SK-N-SH (cell line): ENCODE results near the gene RPS6KA1. TPM values are rescaled to one million over a fixed set of nuclear protein-coding genes. Genes with fewer than 3 reads are reported as not detected.

Experiments used
- CTCF ChIA-PET: fragments of 300-600, 350-600 bp; formaldehyde crosslinking; extraction: SDS; loops from one replicate; lab custom pipeline; 2021; lab: Yijun Ruan, JAX
- POLR2A ChIA-PET: fragments of 350-600 bp; sonication (Branson Sonifier 250); formaldehyde crosslinking; extraction: SDS; loops from one replicate; lab custom pipeline; 2020; ENCODE audit warnings: antibody characterized with exemption, inconsistent platforms; lab: Yijun Ruan, JAX
- DNase-seq: peaks from one replicate; pipeline ENCODE4 v3.0.0; 2012
- H2AFZ ChIP-seq: fragments of 200-600 bp; sonication (generic); 2 replicates; pipeline ENCODE4 v1.8.1; 2016; ENCODE audit warnings: antibody characterized with exemption, mild to moderate bottlenecking, low read depth
- H3F3A ChIP-seq: fragments of 200-600 bp; sonication (generic); replicated peaks from 2 replicates; pipeline ENCODE3; 2016; ENCODE audit warnings: antibody characterized with exemption, mild to moderate bottlenecking; ENCODE audit not compliant: insufficient read depth
- H3K27ac ChIP-seq, 2 experiments: fragments of 200-500 bp in 1 of 2; fragments of 200-600 bp in 1 of 2; sonication (Bioruptor generic) in 1 of 2; sonication (generic), shearing (Covaris generic) in 1 of 2; 2 replicates each; pipeline versions ENCODE4 v1.5.1 to v1.6.1; 2014 to 2016; ENCODE audit warnings: low read depth in 2 of 2, inconsistent platforms in 1 of 2, low read length in 1 of 2, mild to moderate bottlenecking in 1 of 2, mixed read lengths in 1 of 2
- H3K27me3 ChIP-seq: fragments of 200-600 bp; sonication (generic), shearing (Covaris generic); 2 replicates; pipeline ENCODE4 v1.6.1; 2016; ENCODE audit warnings: mixed run types; ENCODE audit not compliant: insufficient read depth
- H3K36me3 ChIP-seq, 2 experiments: fragments of 200-500 bp in 1 of 2; fragments of 200-600 bp in 1 of 2; sonication (Bioruptor generic) in 1 of 2; sonication (generic) in 1 of 2; replicated peaks in 1 of 2; 2 replicates each; pipeline versions ENCODE3 to v1.5.1; 2014 to 2016; ENCODE audit warnings: low read length in 1 of 2, mild to moderate bottlenecking in 1 of 2; ENCODE audit not compliant: insufficient read depth in 2 of 2, control insufficient read depth in 1 of 2
- H3K4me1 ChIP-seq, 2 experiments: fragments of 200-500 bp in 1 of 2; fragments of 200-600 bp in 1 of 2; sonication (Bioruptor generic) in 1 of 2; sonication (generic), shearing (Covaris generic) in 1 of 2; 2 replicates each; pipeline versions ENCODE4 v1.5.1 to v1.6.1; 2014 to 2016; ENCODE audit warnings: low read depth in 1 of 2, low read length in 1 of 2, mixed run types in 1 of 2; ENCODE audit not compliant: insufficient read depth in 2 of 2, control insufficient read depth in 1 of 2
- H3K4me2 ChIP-seq: fragments of 200-600 bp; sonication (generic), shearing (Covaris generic); 2 replicates; pipeline ENCODE4 v1.6.1; 2017; ENCODE audit warnings: mixed run types
- H3K4me3 ChIP-seq, 2 experiments: fragments of 200-500 bp in 1 of 2; fragments of 200-600 bp in 1 of 2; sonication (Bioruptor generic) in 1 of 2; sonication (generic), shearing (Covaris generic) in 1 of 2; 2 replicates each; pipeline versions ENCODE4 v1.5.1 to v1.8.1; 2014 to 2016; ENCODE audit warnings: low read depth in 2 of 2, inconsistent platforms in 1 of 2, low read length in 1 of 2, mild to moderate bottlenecking in 1 of 2, mixed read lengths in 1 of 2, moderate library complexity in 1 of 2
- H3K79me2 ChIP-seq: fragments of 200-600 bp; sonication (generic); 2 replicates; pipeline ENCODE4 v1.8.1; 2017; ENCODE audit warnings: mild to moderate bottlenecking; ENCODE audit not compliant: insufficient read depth
- H3K9ac ChIP-seq: fragments of 200-600 bp; sonication (generic); 2 replicates; pipeline ENCODE4 v1.6.1; 2017; ENCODE audit warnings: mixed run types
- H3K9me2 ChIP-seq: fragments of 200-600 bp; sonication (generic); 2 replicates; pipeline ENCODE4 v1.6.1; 2017; ENCODE audit warnings: mixed run types
- H3K9me3 ChIP-seq: fragments of 200-600 bp; sonication (generic); 2 replicates; pipeline ENCODE4 v1.6.1; 2017; ENCODE audit warnings: mixed run types, mild to moderate bottlenecking, moderate library complexity
- H4K20me1 ChIP-seq: fragments of 200-600 bp; sonication (generic); 2 replicates; pipeline ENCODE4 v1.6.1; 2017; ENCODE audit warnings: mild to moderate bottlenecking, mixed run types; ENCODE audit not compliant: insufficient read depth
- ELF1 ChIP-seq: IDR thresholded peaks from 2 replicates; pipeline ENCODE4 v1.4.0; 2012
- EZH2phosphoT487 ChIP-seq: fragments of 200-600 bp; sonication (generic); IDR thresholded peaks from 2 replicates; pipeline ENCODE4 v1.6.1; 2017; ENCODE audit warnings: low read depth, mixed run types, mild to moderate bottlenecking, antibody characterized with exemption, moderate library complexity, borderline replicate concordance
- FOSL2 ChIP-seq: IDR thresholded peaks from 2 replicates; pipeline ENCODE4 v1.4.0; 2012; ENCODE audit warnings: low read depth, mild to moderate bottlenecking, moderate library complexity, borderline replicate concordance
- FOXJ3 ChIP-seq: sonication (generic); formaldehyde crosslinking; IDR thresholded peaks from 2 replicates; pipeline ENCODE4 v1.5.1; 2020; ENCODE audit warnings: mild to moderate bottlenecking, missing genetic modification reagents
- FOXM1 ChIP-seq: IDR thresholded peaks from 2 replicates; pipeline ENCODE4 v1.4.0; 2012; ENCODE audit warnings: low read depth, mild to moderate bottlenecking
- GATA2 ChIP-seq: sonication (generic); formaldehyde crosslinking; IDR thresholded peaks from 2 replicates; pipeline ENCODE4 v1.5.0; 2020; ENCODE audit warnings: mild to moderate bottlenecking, missing genetic modification reagents
- MEF2A ChIP-seq: IDR thresholded peaks from 2 replicates; pipeline ENCODE4 v1.4.0; 2012; ENCODE audit warnings: low read depth, borderline replicate concordance
- POLR2AphosphoS5 ChIP-seq: IDR thresholded peaks from 2 replicates; pipeline ENCODE4 v1.6.1; 2012; ENCODE audit warnings: low read depth, low read length
- RAD21 ChIP-seq: IDR thresholded peaks from 2 replicates; pipeline ENCODE4 v1.6.1; 2012; ENCODE audit warnings: mild to moderate bottlenecking, low read length
- RCOR1 ChIP-seq: fragments of 150-350 bp; IDR thresholded peaks from 2 replicates; pipeline ENCODE4 v1.6.1; 2017; ENCODE audit warnings: antibody characterized with exemption, low read length
- RFX5 ChIP-seq: IDR thresholded peaks from 2 replicates; pipeline ENCODE4 v1.6.1; 2012; ENCODE audit warnings: mild to moderate bottlenecking, improper control_type of control experiment, low read length
- RXRA ChIP-seq: IDR thresholded peaks from 2 replicates; pipeline ENCODE4 v1.4.0; 2012; ENCODE audit warnings: low read depth, mild to moderate bottlenecking, borderline replicate concordance
- TAF1 ChIP-seq: IDR thresholded peaks from 2 replicates; pipeline ENCODE4 v1.6.1; 2012; ENCODE audit warnings: low read depth, mild to moderate bottlenecking, low read length, moderate library complexity, borderline replicate concordance
- TEAD4 ChIP-seq: IDR thresholded peaks from 2 replicates; pipeline ENCODE4 v1.4.0; 2012; ENCODE audit warnings: mild to moderate bottlenecking, borderline replicate concordance; ENCODE audit not compliant: insufficient read depth
- YY1 ChIP-seq: IDR thresholded peaks from 2 replicates; pipeline ENCODE4 v1.4.0; 2012; ENCODE audit warnings: low read depth, mild to moderate bottlenecking
- WGBS: methylation state at CpG from one replicate; pipeline ENCODE4 v1.1.6; 2017; ENCODE audit warnings: low lambda C conversion rate; 5-methylcytosine and 5-hydroxymethylcytosine counted together
- polyA plus RNA-seq, 3 experiments: library from polyadenylated mRNA; depleted of rRNA; stranded (reverse); fragments of >200 nt; gene quantifications; 2 replicates each; pipeline ENCODE4 v1.2.3, GENCODE V29; 2012
- TF ChIP-seq, protein P1 (sequence below): IDR thresholded peaks from 2 replicates; pipeline ENCODE4 v1.4.0; 2012; ENCODE audit warnings: low read depth, borderline replicate concordance
- TF ChIP-seq, protein P2 (sequence below): fragments of 200-600 bp; sonication (generic); IDR thresholded peaks from 2 replicates; pipeline ENCODE4 v1.6.1; 2017; ENCODE audit warnings: antibody characterized with exemption, mild to moderate bottlenecking, moderate library complexity
- TF ChIP-seq, protein P3 (sequence below): IDR thresholded peaks from 2 replicates; pipeline ENCODE4 v1.4.0; 2012; ENCODE audit warnings: low read depth, borderline replicate concordance
- TF ChIP-seq, protein P4 (sequence below): fragments of 150-350 bp; IDR thresholded peaks from 2 replicates; pipeline ENCODE4 v1.6.1; 2016; ENCODE audit warnings: mild to moderate bottlenecking, low read depth, low read length

RPS6KA1 gene
- polyA plus RNA-seq, 1 of the 3 experiments (the other 2 are of a cell fraction) = 9.7 TPM

DNA sequence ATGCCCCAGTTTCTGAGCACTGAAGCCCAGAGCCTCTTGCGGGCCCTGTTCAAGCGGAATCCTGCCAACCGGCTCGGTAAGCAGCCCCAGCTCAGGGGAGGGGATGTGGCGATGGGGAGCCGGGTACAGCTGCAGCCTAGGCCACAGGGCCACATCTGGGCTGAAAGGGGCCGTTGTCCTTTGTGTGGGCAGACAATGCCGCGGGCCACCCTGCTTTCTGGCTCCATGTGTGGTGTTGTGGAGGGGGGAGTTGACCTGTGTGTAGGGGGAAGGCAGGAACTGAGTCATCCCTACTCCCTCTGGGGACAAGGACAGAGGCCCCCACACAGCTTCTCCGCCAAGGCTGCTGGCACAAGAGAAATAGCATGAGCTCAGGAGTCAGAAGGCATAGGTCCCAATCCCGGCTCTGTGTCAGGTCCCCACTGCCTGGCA is 26.0 kb downstream of the RPS6KA1 start:
- Histone ChIP-seq H3K4me1 (no peaks in the 10 kb centered on the region; a peak in 1 of 4 replicates), H3K9ac (no peak overlapping the region), H3K9me3 (no peaks in the 10 kb centered on the region), H3K9me2 (no peaks in the 10 kb centered on the region), H2AFZ (no peak overlapping the region), H3K4me2 (no peak overlapping the region), H3K27me3 (no peaks in the 10 kb centered on the region), H3F3A (no peaks in the 10 kb centered on the region), H4K20me1 (no peaks in the 10 kb centered on the region), H3K27ac (no peak overlapping the region), H3K4me3 (no peak overlapping the region), H3K36me3 (peaks cover 0 to 2% of the 10 kb centered on the region in 2 experiments), H3K79me2 (no peaks in the 10 kb centered on the region)
- 86% methylated on average over 7 of the region's 11 CpGs for WGBS
- POLR2A ChIA-PET = no interaction called here
- no peak for DNase-seq
- TF ChIP-seq EZH2phosphoT487 (no peak), FOSL2 (no peak), FOXJ3 (no peak), TEAD4 (no peak), RCOR1 (no peak), RXRA (no peak), MEF2A (no peak), TAF1 (no peak), POLR2AphosphoS5 (no peak), RFX5 (no peak), FOXM1 (no peak)
- TF ChIP-seq, protein P1, sequence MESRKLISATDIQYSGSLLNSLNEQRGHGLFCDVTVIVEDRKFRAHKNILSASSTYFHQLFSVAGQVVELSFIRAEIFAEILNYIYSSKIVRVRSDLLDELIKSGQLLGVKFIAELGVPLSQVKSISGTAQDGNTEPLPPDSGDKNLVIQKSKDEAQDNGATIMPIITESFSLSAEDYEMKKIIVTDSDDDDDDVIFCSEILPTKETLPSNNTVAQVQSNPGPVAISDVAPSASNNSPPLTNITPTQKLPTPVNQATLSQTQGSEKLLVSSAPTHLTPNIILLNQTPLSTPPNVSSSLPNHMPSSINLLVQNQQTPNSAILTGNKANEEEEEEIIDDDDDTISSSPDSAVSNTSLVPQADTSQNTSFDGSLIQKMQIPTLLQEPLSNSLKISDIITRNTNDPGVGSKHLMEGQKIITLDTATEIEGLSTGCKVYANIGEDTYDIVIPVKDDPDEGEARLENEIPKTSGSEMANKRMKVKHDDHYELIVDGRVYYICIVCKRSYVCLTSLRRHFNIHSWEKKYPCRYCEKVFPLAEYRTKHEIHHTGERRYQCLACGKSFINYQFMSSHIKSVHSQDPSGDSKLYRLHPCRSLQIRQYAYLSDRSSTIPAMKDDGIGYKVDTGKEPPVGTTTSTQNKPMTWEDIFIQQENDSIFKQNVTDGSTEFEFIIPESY = no peak
- TF ChIP-seq, protein P2, sequence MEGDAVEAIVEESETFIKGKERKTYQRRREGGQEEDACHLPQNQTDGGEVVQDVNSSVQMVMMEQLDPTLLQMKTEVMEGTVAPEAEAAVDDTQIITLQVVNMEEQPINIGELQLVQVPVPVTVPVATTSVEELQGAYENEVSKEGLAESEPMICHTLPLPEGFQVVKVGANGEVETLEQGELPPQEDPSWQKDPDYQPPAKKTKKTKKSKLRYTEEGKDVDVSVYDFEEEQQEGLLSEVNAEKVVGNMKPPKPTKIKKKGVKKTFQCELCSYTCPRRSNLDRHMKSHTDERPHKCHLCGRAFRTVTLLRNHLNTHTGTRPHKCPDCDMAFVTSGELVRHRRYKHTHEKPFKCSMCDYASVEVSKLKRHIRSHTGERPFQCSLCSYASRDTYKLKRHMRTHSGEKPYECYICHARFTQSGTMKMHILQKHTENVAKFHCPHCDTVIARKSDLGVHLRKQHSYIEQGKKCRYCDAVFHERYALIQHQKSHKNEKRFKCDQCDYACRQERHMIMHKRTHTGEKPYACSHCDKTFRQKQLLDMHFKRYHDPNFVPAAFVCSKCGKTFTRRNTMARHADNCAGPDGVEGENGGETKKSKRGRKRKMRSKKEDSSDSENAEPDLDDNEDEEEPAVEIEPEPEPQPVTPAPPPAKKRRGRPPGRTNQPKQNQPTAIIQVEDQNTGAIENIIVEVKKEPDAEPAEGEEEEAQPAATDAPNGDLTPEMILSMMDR = no peak
- CTCF ChIA-PET = interaction anchor here (1.4 to 2.1 kb wide), 2 partner anchors 14 to 17 kb away, joined by 4 to 10 read pairs; no protein-coding TSS in a partner anchor

DNA sequence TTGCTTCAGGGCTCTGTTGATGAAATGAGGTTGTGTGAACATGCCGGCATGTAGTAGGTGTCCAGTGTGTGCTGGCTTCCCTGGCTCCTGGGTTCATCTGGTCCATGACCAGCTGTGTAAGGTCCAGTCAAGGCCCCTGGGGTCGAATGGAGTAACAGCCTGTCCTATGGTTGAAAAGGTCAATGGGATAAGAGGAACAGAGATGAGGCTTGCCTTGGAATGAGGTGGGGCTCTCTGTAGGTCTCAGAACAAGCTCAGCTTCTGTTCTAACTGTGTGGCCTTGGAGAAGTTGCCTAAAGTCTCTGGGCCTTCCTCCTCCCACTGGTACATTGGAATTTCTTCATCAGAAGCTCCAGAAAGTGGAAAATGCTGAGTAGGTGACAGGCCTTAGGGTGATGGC is 26.6 kb downstream of the RPS6KA1 start:
- H3K4me2 ChIP-seq = no peak overlapping the region
- no peaks in the 10 kb centered on the region for H3K9me2 ChIP-seq
- H3K4me1 ChIP-seq = no peaks in the 10 kb centered on the region
- TF ChIP-seq, protein P3, sequence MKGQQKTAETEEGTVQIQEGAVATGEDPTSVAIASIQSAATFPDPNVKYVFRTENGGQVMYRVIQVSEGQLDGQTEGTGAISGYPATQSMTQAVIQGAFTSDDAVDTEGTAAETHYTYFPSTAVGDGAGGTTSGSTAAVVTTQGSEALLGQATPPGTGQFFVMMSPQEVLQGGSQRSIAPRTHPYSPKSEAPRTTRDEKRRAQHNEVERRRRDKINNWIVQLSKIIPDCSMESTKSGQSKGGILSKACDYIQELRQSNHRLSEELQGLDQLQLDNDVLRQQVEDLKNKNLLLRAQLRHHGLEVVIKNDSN = no peak
- TF ChIP-seq POLR2AphosphoS5 (no peak), RAD21 (no peak), GATA2 (CRISPR knock-in tag) (no peak), ELF1 (no peak), EZH2phosphoT487 (no peak), YY1 (no peak), MEF2A (no peak), FOXM1 (no peak)
- TF ChIP-seq, protein P4, sequence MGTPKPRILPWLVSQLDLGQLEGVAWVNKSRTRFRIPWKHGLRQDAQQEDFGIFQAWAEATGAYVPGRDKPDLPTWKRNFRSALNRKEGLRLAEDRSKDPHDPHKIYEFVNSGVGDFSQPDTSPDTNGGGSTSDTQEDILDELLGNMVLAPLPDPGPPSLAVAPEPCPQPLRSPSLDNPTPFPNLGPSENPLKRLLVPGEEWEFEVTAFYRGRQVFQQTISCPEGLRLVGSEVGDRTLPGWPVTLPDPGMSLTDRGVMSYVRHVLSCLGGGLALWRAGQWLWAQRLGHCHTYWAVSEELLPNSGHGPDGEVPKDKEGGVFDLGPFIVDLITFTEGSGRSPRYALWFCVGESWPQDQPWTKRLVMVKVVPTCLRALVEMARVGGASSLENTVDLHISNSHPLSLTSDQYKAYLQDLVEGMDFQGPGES = no peak
- no peaks in the 10 kb centered on the region for H3K79me2 ChIP-seq
- no peaks in the 10 kb centered on the region for H3K27me3 ChIP-seq
- no peak overlapping the region for H3K27ac ChIP-seq
- no peak overlapping the region for H3K9ac ChIP-seq
- H3K4me3 ChIP-seq = no peak overlapping the region
- H2AFZ ChIP-seq = no peak overlapping the region
- WGBS = 45% methylated on average over 1 of the region's 2 CpGs
- POLR2A ChIA-PET = no interaction called here
- no peak for DNase-seq
- no peaks in the 10 kb centered on the region for H3F3A ChIP-seq
- CTCF ChIA-PET = interaction anchor here (1.4 to 2.1 kb wide), 2 partner anchors 14 to 18 kb away, joined by 4 to 10 read pairs; no protein-coding TSS in a partner anchor
- no peaks in the 10 kb centered on the region for H3K9me3 ChIP-seq
- H3K36me3 ChIP-seq = peaks cover 0 to 5% of the 10 kb centered on the region in 2 experiments
- no peaks in the 10 kb centered on the region for H4K20me1 ChIP-seq
